ENCODE results near the gene CABLES2. TPM values are rescaled to one million over a fixed set of nuclear protein-coding genes. Genes with fewer than 3 reads are reported as not detected.
"Not testable (repeated sequence)": the region's sequence is repeated elsewhere in the genome, so short reads cannot be mapped to it uniquely, and the experiment has no call there.

The CABLES2 gene
- total RNA-seq, 1 donor from 2014 or later = 8.1 TPM

GRCh38 chr20:62428002-62428372, 20.9 kb upstream of the CABLES2 start:
- no peak overlapping the region for H3K9ac ChIP-seq
- H3F3A ChIP-seq (ENCODE audit: low read depth) = no peaks in the 10 kb centered on the region
- no peak overlapping the region for H3K27ac ChIP-seq
- no peak for DNase-seq (ENCODE audit: low spot score)
- Mint-ChIP-seq H3K27me3 (ENCODE audit: insufficient read depth, low read depth) (peaks cover 18% of the 10 kb centered on the region), H3K9me3 (no peaks in the 10 kb centered on the region), H3K4me1 (peaks cover 11% of the 10 kb centered on the region), H3K36me3 (no peaks in the 10 kb centered on the region), H3K27ac (no peak overlapping the region), H3K4me3 (no peak overlapping the region)
- H3K79me2 ChIP-seq (ENCODE audit: low read depth) = no peaks in the 10 kb centered on the region
- no peak overlapping the region for H2AFZ ChIP-seq (replicated peaks)
- no peaks in the 10 kb centered on the region for H4K20me1 ChIP-seq (ENCODE audit: low read depth)
- H3K36me3 ChIP-seq = no peaks in the 10 kb centered on the region
- H3K4me1 ChIP-seq = peaks cover 14% of the 10 kb centered on the region
- H3K9me3 ChIP-seq (ENCODE audit: low read depth) = no peaks in the 10 kb centered on the region
- no peak overlapping the region for H3K4me3 ChIP-seq
- no peak overlapping the region for H3K4me2 ChIP-seq
- no peak for TF ChIP-seq EZH2phosphoT487 (IDR thresholded peaks at IDR 0.05)
- TF ChIP-seq CTCF (IDR thresholded peaks at IDR 0.05) = no peak
- TF ChIP-seq EZH2 (IDR thresholded peaks at IDR 0.05) = no peak
- peaks cover 8% of the 10 kb centered on the region for H3K27me3 ChIP-seq

GRCh38 chr20:62427172-62428001, 20.3 kb upstream of the CABLES2 start, which contains the start of gene RBBP8NL:
Gene RBBP8NL, minus strand, starts transcription at chr20:62427539. Its CDS starts 7,892 bp downstream, at chr20:62419647.
- Mint-ChIP-seq H3K4me1 (peaks cover 11% of the 10 kb centered on the region), H3K27me3 (ENCODE audit: insufficient read depth, low read depth) (peaks cover 18% of the 10 kb centered on the region)

GRCh38 chr20:62426699-62427131, 19.6 kb upstream of the CABLES2 start:
- no peak overlapping the region for H3K4me3 Mint-ChIP-seq
- no peak overlapping the region for H3K4me3 ChIP-seq
- H3F3A ChIP-seq (ENCODE audit: low read depth) = no peaks in the 10 kb centered on the region
- no peak overlapping the region for H3K27ac ChIP-seq
- H3K9me3 ChIP-seq (ENCODE audit: low read depth) = no peaks in the 10 kb centered on the region
- H3K9ac ChIP-seq = no peak overlapping the region
- H3K27ac Mint-ChIP-seq = no peak overlapping the region
- peak; percentile 67 for DNase-seq (ENCODE audit: low spot score)
- H3K27me3 Mint-ChIP-seq (ENCODE audit: insufficient read depth, low read depth) = peaks cover 18% of the 10 kb centered on the region
- H3K9me3 Mint-ChIP-seq = no peaks in the 10 kb centered on the region
- H3K36me3 ChIP-seq = no peaks in the 10 kb centered on the region
- TF ChIP-seq EZH2 (IDR thresholded peaks at IDR 0.05) = no peak
- no peak for TF ChIP-seq EZH2phosphoT487 (IDR thresholded peaks at IDR 0.05)
- TF ChIP-seq CTCF (IDR thresholded peaks at IDR 0.05) = no peak
- peaks cover 11% of the 10 kb centered on the region for H3K4me1 Mint-ChIP-seq
- peaks cover 14% of the 10 kb centered on the region for H3K4me1 ChIP-seq
- H3K4me2 ChIP-seq = peak overlapping the region; percentile 65
- no peaks in the 10 kb centered on the region for H3K79me2 ChIP-seq (ENCODE audit: low read depth)
- H3K27me3 ChIP-seq = peaks cover 8% of the 10 kb centered on the region
- no peaks in the 10 kb centered on the region for H3K36me3 Mint-ChIP-seq
- no peaks in the 10 kb centered on the region for H4K20me1 ChIP-seq (ENCODE audit: low read depth)
- peak overlapping the region; percentile 82 for H2AFZ ChIP-seq (replicated peaks)

More at GRCh38 chr20:62427172-62428001, 20.3 kb upstream of the CABLES2 start, which contains the start of gene RBBP8NL:
- no peak within 1 kb of the TSS for H3K27ac ChIP-seq
- H3K9me3 Mint-ChIP-seq = no peaks in the 10 kb centered on the region
- no peaks in the 10 kb centered on the region for H3F3A ChIP-seq (ENCODE audit: low read depth)
- H3K4me3 ChIP-seq = no peak within 1 kb of the TSS
- H3K27me3 ChIP-seq = peaks cover 8% of the 10 kb centered on the region
- H3K36me3 Mint-ChIP-seq = no peaks in the 10 kb centered on the region
- no peaks in the 10 kb centered on the region for H4K20me1 ChIP-seq (ENCODE audit: low read depth)
- no peak for TF ChIP-seq CTCF (IDR thresholded peaks at IDR 0.05)
- H3K4me2 ChIP-seq = peak within 1 kb of the TSS; percentile 65
- H2AFZ ChIP-seq (replicated peaks) = peak within 1 kb of the TSS; percentile 82
- DNase-seq (ENCODE audit: low spot score) = no peak
- no peaks in the 10 kb centered on the region for H3K9me3 ChIP-seq (ENCODE audit: low read depth)
- H3K36me3 ChIP-seq = no peaks in the 10 kb centered on the region
- no peak within 1 kb of the TSS for H3K9ac ChIP-seq
- no peak within 1 kb of the TSS for H3K27ac Mint-ChIP-seq
- H3K79me2 ChIP-seq (ENCODE audit: low read depth) = no peaks in the 10 kb centered on the region
- H3K4me1 ChIP-seq = peaks cover 14% of the 10 kb centered on the region
- no peak within 1 kb of the TSS for H3K4me3 Mint-ChIP-seq

GRCh38 chr20:62426059-62426348, 18.9 kb upstream of the CABLES2 start:
- H3K4me1 ChIP-seq = peaks cover 14% of the 10 kb centered on the region
- H3K9me3 Mint-ChIP-seq; H3K27me3 ChIP-seq; H3K4me3 Mint-ChIP-seq; H3K36me3 Mint-ChIP-seq; H3K4me3 ChIP-seq; H3K9ac ChIP-seq; H3K4me2 ChIP-seq; H3K27ac ChIP-seq; H3K79me2 ChIP-seq (ENCODE audit: low read depth); H3F3A ChIP-seq (ENCODE audit: low read depth); H3K9me3 ChIP-seq (ENCODE audit: low read depth); H3K36me3 ChIP-seq; H3K27ac Mint-ChIP-seq; H2AFZ ChIP-seq (replicated peaks); H4K20me1 ChIP-seq (ENCODE audit: low read depth); DNase-seq (ENCODE audit: low spot score): not testable (repeated sequence)
- Mint-ChIP-seq H3K27me3 (ENCODE audit: insufficient read depth, low read depth) (peaks cover 16% of the 10 kb centered on the region), H3K4me1 (peaks cover 12% of the 10 kb centered on the region)
